Measurements from ENCODE around the gene KRT12.

Gene KRT12

GRCh38 chr17:40843242-40843641 is 23.8 kb downstream of the KRT12 start:
- H3K9me3 ChIP-seq = no peaks in the 10 kb centered on the region
- no peaks in the 10 kb centered on the region for H3K4me1 ChIP-seq (ENCODE audit: control insufficient read depth in 1 of 2, insufficient read depth in 1 of 2, low read depth in 1 of 2, low read length in 1 of 2)
- H3K27me3 ChIP-seq = peaks cover 97% of the 10 kb centered on the region
- no peak overlapping the region for H3K4me3 ChIP-seq (ENCODE audit: low read depth in 1 of 2, low read length in 1 of 2)
- no peaks in the 10 kb centered on the region for H3K36me3 ChIP-seq
- no peak overlapping the region for H3K27ac ChIP-seq
- no peak for TF ChIP-seq CTCF (IDR thresholded peaks at IDR 0.05)

GRCh38 chr17:40841246-40841645 is 25.8 kb downstream of the KRT12 start:
- H3K4me3 ChIP-seq (ENCODE audit: low read depth in 1 of 2, low read length in 1 of 2) = no peak overlapping the region

GRCh38 chr17:40839194-40839593 is 27.8 kb downstream of the KRT12 start:
- Histone ChIP-seq H3K4me3 (ENCODE audit: low read depth in 1 of 2, low read length in 1 of 2) (no peak overlapping the region), H3K27ac (no peak overlapping the region), H3K36me3 (no peaks in the 10 kb centered on the region), H3K9me3 (no peaks in the 10 kb centered on the region), H3K4me1 (ENCODE audit: control insufficient read depth in 1 of 2, insufficient read depth in 1 of 2, low read depth in 1 of 2, low read length in 1 of 2) (no peaks in the 10 kb centered on the region), H3K27me3 (peaks cover 69% of the 10 kb centered on the region)
- no peak for TF ChIP-seq CTCF (IDR thresholded peaks at IDR 0.05)

More at GRCh38 chr17:40841246-40841645, 25.8 kb downstream of the KRT12 start:
- Histone ChIP-seq H3K9me3 (no peaks in the 10 kb centered on the region), H3K27me3 (peaks cover 90% of the 10 kb centered on the region), H3K36me3 (no peaks in the 10 kb centered on the region), H3K4me1 (ENCODE audit: control insufficient read depth in 1 of 2, insufficient read depth in 1 of 2, low read depth in 1 of 2, low read length in 1 of 2) (no peaks in the 10 kb centered on the region), H3K27ac (no peak overlapping the region)
- TF ChIP-seq CTCF (IDR thresholded peaks at IDR 0.05) = no peak

GRCh38 chr17:40836020-40836419 is 31.0 kb downstream of the KRT12 start:
- H3K9me3 ChIP-seq = no peaks in the 10 kb centered on the region
- no peaks in the 10 kb centered on the region for H3K36me3 ChIP-seq
- TF ChIP-seq CTCF (IDR thresholded peaks at IDR 0.05) = no peak
- H3K4me3 ChIP-seq (ENCODE audit: low read depth in 1 of 2, low read length in 1 of 2) = no peak overlapping the region
- H3K27me3 ChIP-seq = peaks cover 39% of the 10 kb centered on the region
- H3K27ac ChIP-seq = no peak overlapping the region
- H3K4me1 ChIP-seq (ENCODE audit: control insufficient read depth in 1 of 2, insufficient read depth in 1 of 2, low read depth in 1 of 2, low read length in 1 of 2) = no peaks in the 10 kb centered on the region

- H3K9me3 ChIP-seq = no peaks in the 10 kb centered on the region
- H3K27ac ChIP-seq = no peak overlapping the region
- H3K36me3 ChIP-seq = no peaks in the 10 kb centered on the region
- no peak overlapping the region for H3K4me3 ChIP-seq (ENCODE audit: low read depth in 1 of 2, low read length in 1 of 2)
- TF ChIP-seq CTCF (IDR thresholded peaks at IDR 0.05) = no peak
- no peaks in the 10 kb centered on the region for H3K4me1 ChIP-seq (ENCODE audit: control insufficient read depth in 1 of 2, insufficient read depth in 1 of 2, low read depth in 1 of 2, low read length in 1 of 2)
- peaks cover 33% of the 10 kb centered on the region for H3K27me3 ChIP-seq
Observed at GRCh38 chr17:40833882-40834281, 33.1 kb downstream of the KRT12 start.

GRCh38 chr17:40832840-40833239 is 34.2 kb downstream of the KRT12 start:
- Histone ChIP-seq H3K27me3 (peaks cover 30% of the 10 kb centered on the region), H3K4me1 (ENCODE audit: control insufficient read depth in 1 of 2, insufficient read depth in 1 of 2, low read depth in 1 of 2, low read length in 1 of 2) (no peaks in the 10 kb centered on the region), H3K4me3 (ENCODE audit: low read depth in 1 of 2, low read length in 1 of 2) (no peak overlapping the region), H3K9me3 (no peaks in the 10 kb centered on the region), H3K27ac (no peak overlapping the region), H3K36me3 (no peaks in the 10 kb centered on the region)
- TF ChIP-seq CTCF (IDR thresholded peaks at IDR 0.05) = no peak

All from neutrophil (primary cell).